ENCODE measurements around the gene ZNF267.
"Not testable (repeated sequence)": the region's sequence is repeated elsewhere in the genome, so short reads cannot be mapped to it uniquely, and the experiment has no call there.

ZNF267 gene

DNA sequence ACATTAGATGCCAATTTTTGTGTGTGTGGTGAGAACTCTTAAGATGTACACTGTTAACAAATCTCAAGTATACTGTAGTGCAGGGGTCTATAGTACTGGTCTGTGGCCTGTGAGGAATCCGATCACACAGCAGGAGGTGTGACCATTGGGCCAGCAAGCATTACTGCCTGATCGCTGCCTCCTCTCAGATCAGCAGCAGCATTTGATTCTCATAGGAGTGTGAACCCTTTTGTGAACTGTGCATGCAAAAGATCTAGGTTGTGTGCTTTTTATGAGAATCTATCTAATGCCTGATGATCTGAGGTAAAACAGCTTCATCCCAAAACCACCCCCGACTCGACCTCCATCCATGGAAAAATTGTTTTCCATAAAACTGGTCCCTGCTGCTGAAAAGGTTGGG lies 12.6 kb downstream of the ZNF267 start:
- no peak overlapping the region for H3K4me3 ChIP-seq (ENCODE audit: low read depth, low read length)
- CTCF ChIA-PET: no interaction called here
- POLR2A ChIA-PET: no interaction called here

DNA sequence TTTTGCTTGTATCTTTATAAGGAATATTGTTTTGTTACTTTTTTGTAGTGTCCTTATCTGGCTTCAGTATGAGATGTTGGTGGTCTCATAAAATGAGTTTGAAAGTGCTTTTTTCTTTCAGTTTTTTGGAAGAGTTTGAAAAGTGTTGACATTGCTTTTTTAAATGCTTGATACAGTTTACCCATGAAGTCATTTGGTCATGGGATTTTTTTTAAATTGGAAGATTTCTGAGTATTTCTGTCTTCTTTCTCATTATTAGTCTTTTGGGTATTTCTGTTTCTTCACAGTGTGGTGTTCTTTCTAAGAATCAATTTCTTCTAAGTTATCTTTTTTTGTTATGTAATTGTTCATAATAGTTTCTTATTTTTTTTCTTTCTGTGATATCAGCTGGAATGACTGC lies 15.1 kb downstream of the ZNF267 start:
- TF ChIP-seq, protein P1, sequence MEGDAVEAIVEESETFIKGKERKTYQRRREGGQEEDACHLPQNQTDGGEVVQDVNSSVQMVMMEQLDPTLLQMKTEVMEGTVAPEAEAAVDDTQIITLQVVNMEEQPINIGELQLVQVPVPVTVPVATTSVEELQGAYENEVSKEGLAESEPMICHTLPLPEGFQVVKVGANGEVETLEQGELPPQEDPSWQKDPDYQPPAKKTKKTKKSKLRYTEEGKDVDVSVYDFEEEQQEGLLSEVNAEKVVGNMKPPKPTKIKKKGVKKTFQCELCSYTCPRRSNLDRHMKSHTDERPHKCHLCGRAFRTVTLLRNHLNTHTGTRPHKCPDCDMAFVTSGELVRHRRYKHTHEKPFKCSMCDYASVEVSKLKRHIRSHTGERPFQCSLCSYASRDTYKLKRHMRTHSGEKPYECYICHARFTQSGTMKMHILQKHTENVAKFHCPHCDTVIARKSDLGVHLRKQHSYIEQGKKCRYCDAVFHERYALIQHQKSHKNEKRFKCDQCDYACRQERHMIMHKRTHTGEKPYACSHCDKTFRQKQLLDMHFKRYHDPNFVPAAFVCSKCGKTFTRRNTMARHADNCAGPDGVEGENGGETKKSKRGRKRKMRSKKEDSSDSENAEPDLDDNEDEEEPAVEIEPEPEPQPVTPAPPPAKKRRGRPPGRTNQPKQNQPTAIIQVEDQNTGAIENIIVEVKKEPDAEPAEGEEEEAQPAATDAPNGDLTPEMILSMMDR (IDR thresholded peaks at IDR 0.05; ENCODE audit: insufficient read depth, low read length, missing control alignments): no peak

More for the DNA sequence above, 12.6 kb downstream of the ZNF267 start:
- TF ChIP-seq, protein P1 (IDR thresholded peaks at IDR 0.05; ENCODE audit: insufficient read depth, low read length, missing control alignments): no peak
- DNase-seq (ENCODE audit: low read depth, low spot score): no peak

DNA sequence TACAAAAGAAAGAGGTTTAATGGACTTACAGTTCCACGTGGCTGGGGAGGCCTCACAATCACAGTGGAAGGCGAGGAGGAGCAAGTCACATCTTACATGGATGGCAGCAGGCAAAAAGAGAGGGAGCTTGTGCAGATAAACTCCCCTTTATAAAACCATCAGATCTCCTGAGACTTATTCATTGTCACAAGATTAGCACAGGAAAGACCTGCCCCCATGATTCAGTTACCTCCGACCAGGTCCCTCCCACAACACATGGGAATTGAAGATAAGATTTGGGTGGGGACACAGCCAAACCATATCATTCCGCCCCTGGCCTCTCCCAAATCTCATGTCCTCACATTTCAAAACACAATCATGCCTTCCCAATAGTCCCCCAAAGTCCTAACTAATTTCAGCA lies 18.5 kb downstream of the ZNF267 start:
- H3K4me3 ChIP-seq (ENCODE audit: low read depth, low read length); DNase-seq (ENCODE audit: low read depth, low spot score); CTCF ChIA-PET; POLR2A ChIA-PET: not testable (repeated sequence)

More for the DNA sequence above, 15.1 kb downstream of the ZNF267 start:
- POLR2A ChIA-PET: no interaction called here
- H3K4me3 ChIP-seq (ENCODE audit: low read depth, low read length): no peak overlapping the region
- DNase-seq (ENCODE audit: low read depth, low spot score): no peak
- CTCF ChIA-PET: no interaction called here

DNA sequence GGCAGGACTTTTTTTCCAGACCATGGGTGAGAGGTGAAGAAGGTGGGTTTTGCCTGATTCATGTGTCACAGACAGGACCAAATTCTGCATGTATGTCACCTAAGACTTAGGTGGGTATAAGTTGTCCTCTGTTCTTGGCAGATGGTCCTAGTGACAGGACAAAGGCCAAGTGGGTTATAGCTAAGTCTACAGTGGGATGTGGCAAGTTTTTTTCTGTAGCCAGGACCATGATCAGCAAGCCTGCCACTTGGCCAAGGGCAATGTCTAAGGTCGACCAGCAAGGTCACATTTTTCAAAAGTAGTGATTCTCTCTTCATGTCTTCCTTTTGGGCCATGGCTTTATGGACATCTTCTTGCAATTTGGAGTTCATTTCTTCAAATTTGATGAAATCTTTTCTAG lies 20.2 kb downstream of the ZNF267 start:
- TF ChIP-seq, protein P1 (IDR thresholded peaks at IDR 0.05; ENCODE audit: insufficient read depth, low read length, missing control alignments): no peak
- POLR2A ChIA-PET: no interaction called here
- CTCF ChIA-PET: interaction anchor here (1.8 kb wide), 1 partner anchor 25 kb away, joined by 5 read pairs; no protein-coding TSS in a partner anchor
- H3K4me3 ChIP-seq (ENCODE audit: low read depth, low read length): no peak overlapping the region
- no peak for DNase-seq (ENCODE audit: low read depth, low spot score)

DNA sequence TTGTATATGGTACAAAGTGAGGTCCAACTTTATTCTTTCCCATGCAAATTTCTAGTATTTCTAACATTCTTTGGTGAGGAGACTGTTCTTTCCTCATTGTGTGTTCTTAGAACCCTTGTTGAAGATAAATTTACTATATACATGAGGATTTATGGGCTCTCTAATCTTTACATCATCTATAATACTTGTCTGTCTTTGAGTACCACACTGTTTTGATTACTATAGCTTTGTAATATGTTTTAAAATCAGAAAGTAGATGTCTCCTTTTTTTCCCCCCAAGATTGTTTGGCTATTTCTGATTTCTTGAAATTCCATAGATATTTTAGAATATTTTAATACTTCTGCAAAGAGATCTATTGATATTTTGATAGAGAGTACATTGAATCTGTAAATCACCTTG lies 23.7 kb downstream of the ZNF267 start:
- no peak for DNase-seq (ENCODE audit: low read depth, low spot score)
- TF ChIP-seq, protein P1 (IDR thresholded peaks at IDR 0.05; ENCODE audit: insufficient read depth, low read length, missing control alignments): no peak
- ChIA-PET CTCF (interaction anchor here (1.5 kb wide), 1 partner anchor 29 kb away, joined by 3 read pairs; no protein-coding TSS in a partner anchor), POLR2A (no interaction called here)
- no peak overlapping the region for H3K4me3 ChIP-seq (ENCODE audit: low read depth, low read length)

DNA sequence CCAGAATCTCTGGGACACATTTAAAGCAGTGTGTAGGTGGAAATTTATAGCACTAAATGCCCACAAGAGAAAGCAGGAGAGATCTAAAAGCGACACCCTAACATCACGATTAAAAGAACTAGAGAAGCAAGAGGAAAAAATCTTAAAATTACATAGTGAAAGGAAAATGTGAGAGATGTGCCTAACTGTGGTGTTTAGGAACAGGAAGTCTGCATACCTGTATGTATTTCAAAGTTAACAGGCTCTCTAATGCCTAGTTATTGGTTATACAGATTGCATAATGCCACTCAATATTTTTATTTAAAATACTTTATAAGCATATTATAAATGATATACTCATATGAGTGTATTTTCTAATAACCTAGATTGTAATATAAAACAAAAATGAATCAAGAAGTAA lies 25.9 kb downstream of the ZNF267 start:
- TF ChIP-seq, protein P1 (IDR thresholded peaks at IDR 0.05; ENCODE audit: insufficient read depth, low read length, missing control alignments): no peak
- ChIA-PET POLR2A (no interaction called here), CTCF (no interaction called here)
- no peak overlapping the region for H3K4me3 ChIP-seq (ENCODE audit: low read depth, low read length)
- no peak for DNase-seq (ENCODE audit: low read depth, low spot score)

DNA sequence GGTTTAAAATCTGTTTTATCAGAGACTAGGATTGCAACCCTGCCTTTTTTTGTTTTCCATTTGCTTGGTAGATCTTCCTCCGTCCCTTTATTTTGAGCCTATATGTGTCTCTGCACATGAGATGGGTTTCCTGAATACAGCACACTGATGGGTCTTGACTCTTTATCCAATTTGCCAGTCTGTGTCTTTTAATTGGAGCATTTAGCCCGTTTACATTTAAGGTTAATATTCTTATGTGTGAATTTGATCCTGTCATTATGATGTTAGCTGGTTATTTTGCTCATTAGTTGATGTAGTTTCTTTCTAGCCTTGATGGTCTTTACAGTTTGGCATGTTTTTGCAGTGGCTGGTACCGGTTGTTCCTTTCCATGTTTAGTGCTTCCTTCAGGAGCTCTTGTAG lies 31.0 kb downstream of the ZNF267 start:
- DNase-seq (ENCODE audit: low read depth, low spot score); H3K4me3 ChIP-seq (ENCODE audit: low read depth, low read length); POLR2A ChIA-PET; CTCF ChIA-PET: not testable (repeated sequence)
